ENCODE data around the gene RNF111.
"Not testable (repeated sequence)": the region's sequence is repeated elsewhere in the genome, so short reads cannot be mapped to it uniquely, and the experiment has no call there.

Gene RNF111

DNA sequence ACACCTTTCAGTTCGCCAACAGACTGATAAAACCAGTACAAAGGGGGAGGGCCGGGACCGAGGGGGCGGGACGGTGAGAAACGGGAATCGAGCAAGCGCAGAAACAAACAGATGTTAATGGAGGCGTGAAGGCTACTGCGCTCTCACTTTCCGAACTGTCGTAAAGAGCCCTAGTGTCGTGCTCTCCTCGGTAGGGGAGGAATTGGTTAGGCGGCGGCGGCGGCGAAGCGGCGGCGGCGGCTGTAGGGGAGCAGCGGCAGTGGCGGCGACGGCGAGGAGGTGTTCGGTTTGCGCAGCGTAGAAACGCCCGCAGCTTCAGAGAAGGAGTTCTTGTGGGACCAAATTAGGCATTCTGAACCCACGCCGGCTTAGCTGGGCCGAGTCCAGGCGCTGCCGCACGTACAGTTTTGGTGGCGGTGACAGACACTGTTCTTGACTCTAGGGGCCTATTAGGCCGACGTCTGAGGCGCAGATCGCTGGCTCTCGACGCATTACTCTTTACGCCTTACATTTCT, at the start of gene RNF111:
RNF111 (plus strand) TSS at position 173 of the 515 bp plus-strand sequence. CDS start 43,160 bp downstream, outside the sequence.
- peak; percentile 69 for DNase-seq

DNA sequence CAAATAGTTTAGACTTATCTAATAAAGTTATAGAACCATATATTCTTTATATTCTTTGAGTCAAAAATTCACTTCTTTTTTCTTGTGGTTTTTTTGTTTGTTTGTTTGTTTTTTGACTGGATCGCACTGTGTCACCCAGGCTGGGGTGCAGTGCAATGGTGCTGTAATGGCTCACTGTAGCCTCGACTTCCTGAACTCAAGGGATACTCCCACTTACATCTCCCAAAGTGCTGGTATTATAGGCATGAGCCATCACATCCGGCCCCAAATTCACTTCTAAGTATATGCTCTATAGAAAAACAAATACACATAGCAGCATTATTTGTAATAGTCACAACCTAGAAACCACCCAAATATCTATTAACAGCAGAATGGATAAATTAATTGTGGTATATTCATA, 40.3 kb upstream of the RNF111 start:
- no peak for DNase-seq

DNA sequence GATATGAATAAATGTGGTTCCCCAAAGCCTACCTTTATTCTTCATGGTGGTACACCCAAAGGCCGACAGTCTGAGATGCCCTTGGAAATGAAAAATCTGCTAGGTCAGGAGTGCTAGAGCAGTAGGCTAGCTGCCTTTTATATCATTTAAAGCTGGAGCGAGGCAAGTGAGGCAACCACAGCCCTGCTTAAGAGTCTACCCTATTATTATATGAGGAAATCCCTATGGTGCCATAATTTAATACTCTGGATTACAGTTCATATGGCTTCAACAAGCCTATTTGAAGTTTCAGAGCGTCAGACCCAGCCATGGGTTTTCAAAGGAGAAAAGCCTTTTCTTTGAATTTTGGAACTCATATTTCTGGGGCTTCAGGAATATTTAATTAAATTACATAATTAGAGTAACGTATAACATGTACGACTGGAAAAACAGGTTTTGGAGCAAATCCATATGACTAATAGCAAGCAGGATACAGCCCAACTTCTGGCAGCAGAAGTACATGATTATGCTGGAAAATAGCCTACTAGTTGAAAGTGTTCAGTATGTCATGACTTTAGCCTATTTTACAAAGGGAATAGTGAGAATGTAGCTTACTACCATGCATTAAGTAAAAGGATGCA, 36.0 kb upstream of the RNF111 start:
- DNase-seq = no peak

DNA sequence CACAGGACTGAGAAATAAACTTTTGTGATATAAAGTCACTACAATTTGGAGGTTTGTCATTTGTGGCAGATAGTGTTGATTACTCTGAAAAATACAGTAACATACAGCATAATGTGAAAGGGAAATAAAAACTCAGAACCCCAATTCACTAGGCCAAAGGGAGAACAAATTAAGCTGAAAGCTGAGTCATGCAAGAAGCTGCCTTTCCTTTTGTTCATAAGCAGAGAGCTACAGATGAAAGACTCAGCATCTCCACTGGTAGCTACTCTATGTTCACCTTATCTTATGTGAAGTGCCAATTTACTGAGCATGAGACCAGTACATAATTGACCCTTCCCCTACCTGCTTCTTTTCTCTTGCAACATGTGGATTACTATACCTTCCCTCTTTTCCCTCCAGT, 34.7 kb upstream of the RNF111 start:
- no peak for DNase-seq

DNA sequence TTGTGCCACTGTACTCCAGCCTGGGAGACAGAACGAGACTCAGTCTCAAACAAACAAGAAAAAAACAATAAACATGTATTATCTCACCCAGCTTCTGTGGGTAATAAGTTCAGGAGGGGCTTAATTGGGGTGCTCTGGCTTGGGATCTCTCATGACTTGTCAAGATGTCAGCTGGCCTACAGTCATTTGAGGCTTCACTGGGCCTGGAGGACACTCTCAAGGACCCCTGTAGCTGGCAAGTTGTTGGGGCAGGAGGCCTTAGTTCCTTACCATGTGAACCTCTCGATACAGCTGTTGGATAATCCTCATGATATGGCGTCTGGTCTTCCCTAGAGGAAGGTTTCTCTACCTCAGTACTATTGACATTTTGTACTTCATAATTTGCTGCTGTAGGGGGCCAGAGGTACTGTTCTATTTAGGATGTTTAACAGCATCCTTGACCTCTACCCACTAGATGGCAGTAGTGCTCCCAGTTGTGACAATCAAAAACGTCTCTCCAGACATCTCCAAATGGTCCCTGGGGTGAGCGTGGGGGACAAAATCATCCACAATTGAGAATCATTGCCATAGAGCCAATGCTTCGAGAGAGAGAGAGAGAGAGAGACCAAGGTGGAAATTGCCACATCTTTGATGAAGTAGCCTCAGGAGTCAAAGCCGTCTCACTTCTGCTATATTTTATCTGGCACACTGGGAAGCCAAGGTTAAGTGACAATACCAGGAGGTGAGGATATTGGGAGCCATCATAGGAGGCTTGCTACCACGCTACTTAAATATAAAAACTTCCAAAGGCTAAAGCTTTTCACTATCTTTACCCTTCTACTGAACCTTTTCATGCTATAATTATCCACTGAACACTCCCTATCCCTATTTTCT, 30.1 kb upstream of the RNF111 start:
- peak; percentile 24 for DNase-seq

DNA sequence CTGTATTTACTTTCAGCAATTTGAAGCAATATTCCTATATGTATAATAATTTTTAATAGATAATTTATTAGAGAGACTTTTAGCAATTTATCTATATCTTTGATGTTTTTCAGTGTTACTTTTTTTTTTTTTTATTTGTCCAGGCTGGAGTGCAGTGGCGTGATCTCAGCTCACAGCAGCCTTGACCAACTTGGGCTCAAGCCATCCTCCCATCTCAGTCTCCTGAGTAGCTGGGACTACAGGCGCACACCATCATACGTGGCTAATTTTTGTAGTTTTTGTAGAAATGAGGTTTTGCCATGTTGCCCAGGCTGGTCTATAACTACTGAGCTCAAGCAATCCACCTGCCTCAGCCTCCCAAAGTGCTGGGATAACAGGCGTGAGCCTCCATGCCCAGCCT, 28.7 kb upstream of the RNF111 start:
- no peak for DNase-seq

DNA sequence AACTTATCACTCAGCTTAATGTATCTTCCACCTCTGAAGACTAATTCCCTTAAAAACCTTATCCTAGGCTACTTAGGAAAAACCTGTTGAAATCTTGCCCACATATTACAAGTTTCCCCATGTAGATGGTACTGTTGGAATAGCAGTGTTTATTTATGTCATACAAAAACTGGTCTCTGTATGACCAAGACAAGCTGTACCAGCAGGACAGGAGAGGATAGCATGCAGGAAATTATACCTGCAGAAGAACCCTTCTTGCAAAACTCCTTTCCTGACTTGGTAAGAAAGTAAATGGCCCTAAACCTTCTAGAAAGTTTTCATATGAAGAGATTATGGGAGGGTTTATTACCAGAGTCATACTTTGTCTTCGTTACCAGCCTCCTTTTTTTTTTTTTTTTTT, 25.3 kb upstream of the RNF111 start:
- DNase-seq = no peak

DNA sequence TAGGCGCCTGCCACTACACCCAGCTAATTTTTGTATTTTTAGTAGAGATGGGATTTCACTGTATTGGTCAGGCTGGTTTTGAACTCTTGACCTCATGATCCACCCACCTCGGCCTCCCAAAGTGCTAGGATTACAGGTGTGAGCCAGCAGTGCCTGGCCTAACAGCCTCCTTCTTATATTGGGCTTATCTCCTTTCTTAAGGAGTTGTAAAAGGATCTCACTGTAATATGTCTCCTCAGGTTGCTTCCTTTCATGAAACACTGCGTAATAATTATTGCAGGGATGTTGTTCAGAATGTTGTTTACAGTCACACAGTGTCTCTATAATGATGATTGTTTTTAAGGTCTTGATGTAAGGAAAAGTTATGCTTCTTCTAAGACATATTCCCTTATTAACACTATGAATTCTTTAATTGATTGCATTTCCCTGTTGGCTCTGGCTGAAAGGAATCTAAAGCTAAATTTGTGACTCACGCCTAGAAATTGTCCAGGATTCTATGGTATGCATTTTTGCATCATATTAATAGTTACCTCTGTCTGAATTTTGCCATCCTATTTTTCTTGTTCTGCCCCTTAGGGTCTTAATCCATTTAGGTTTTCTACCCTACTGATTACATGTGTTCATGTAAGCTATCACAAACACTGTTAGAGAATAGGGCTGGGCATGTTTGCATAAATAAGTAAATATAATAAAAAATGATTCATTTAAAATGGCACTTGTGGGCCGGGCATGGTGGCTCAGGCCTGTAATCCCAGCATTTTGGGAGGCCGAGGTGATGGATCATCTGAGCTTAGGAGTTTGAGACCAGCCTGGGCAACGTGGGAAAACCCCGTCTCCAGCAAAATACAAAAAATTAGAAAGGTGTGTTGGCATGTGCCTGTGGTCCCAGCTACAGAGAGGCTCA, 24.5 kb upstream of the RNF111 start:
- DNase-seq = no peak

DNA sequence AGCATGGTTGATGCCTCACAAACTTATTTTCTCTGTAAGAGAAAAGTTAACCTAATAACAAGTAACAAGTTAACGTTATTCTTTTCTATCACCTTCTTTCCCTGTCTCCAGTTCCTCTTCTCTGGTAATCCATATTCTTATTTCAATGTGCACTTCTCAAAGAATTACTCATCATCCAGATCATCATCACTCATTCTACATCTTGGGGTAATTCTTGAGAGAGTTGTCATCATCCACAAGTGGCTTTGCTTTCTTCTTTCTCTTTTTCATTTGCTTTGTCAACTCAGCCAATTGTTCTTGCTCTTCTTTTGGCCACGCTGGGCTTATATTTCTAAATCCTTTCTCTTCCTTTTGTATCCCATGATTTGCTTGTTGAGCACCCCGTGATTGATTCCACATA, 20.8 kb upstream of the RNF111 start:
- no peak for DNase-seq

DNA sequence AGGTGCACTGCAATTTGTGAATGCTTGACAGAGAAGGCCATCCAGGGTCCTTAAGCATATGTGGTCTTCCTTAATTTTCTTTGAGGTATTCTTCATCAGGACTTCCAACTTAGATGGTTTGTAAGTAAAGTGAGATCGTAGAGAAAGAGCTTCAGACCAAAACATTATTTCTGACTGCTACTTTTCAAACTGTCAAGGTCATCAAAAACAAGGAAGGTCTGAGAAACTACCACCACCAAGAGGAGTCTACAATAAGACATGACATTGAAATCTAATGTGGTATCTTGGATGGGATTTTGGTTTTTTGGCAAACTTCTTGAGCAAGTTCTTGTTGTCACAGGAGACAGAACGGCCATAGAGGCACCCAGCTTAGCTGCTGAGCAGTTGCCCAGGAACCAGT, 20.0 kb upstream of the RNF111 start:
- DNase-seq = no peak

DNA sequence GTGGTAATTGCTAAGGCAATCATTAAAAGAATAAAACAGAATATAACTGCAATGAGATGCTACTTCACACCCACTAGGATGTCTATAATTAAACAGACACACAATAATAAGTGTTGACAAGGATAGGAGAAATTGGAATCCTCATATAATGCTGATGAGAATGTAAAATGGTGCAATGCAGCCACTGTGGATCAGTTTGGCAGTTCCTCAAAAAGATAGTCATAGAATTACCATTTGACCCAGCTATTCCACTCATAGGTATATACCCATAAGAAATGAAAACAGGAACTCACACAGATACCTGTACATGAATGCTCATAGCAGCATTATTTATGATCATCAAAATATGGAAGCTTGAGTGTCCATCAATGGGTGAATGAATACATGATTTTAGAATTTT, 9.6 kb upstream of the RNF111 start:
- DNase-seq = no peak

DNA sequence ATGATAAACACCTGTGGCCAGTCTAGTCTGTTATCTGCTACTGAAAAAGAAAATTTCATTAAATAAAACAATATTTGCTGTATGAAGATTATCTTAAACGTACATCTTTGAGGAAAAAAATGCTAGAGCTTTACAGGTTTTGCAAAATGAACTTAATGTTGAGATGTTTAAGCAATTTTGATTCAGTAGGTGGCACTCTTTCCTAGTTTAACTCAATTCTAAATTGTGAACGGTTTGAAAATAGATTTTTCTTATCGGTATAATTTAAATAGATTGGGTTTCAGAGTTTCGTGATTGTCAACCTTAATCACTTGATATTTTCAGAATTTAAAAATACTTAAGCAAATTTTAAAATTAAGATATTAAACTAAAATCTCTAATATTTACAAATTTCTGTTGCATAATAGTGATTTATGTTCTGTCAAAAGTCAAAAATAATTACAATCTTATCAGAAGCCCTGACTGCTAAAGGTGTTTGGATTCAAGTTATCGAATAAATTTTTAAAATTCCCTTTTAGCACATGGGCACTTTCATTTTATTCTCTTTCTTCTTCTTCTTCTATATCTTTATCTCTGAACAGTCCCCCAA, 7.0 kb upstream of the RNF111 start:
- DNase-seq = peak; percentile 5

DNA sequence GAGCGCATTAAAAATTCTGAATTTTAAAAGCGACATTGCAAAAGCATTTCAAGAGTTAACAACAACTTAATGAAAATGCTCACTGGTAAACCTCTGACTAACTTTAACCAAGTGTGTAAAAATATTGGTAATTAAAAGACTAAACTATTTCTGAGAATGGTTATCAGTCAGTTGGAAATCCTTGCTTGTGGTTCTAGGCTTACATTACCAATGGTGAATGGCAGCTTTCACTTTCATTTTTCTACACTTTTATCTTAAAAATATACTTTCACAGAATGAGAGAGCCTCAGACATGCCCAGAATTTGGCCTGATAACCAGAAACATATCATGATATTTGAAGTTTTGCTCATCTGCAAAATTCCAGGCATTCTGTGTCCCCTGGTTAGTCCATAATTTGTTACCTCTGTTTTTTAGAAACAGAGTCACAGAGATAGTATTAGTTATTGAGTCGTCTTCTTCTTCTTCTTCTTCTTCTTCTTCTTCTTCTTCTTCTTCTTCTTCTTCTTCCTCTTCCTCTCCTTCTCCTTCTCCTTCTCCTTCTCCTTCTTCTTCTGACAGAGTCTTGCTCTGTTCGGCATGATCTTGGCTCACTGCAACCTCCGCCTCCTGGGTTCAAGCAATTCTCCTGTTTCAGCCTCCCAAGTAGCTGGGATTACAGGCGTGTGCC, 5.5 kb upstream of the RNF111 start:
- no peak for DNase-seq

DNA sequence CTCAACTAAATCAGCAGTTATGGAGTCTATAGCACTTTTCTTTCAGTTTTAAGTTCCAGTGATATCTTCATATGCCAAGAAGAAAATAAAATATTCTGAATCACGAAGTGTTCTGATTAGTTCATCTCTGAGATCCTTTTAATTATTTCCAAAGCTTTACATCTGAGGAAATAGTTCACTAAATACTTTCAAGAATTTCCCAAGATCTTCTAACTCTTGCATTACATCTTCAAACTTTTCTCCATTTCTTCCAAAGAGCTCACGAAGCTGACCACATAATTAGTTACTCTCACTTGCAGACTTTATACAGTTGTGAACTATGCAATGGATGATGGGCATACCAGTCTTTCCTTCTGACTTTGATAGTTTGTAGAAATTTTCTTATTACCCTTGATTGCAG, 4.2 kb upstream of the RNF111 start:
- DNase-seq = no peak

DNA sequence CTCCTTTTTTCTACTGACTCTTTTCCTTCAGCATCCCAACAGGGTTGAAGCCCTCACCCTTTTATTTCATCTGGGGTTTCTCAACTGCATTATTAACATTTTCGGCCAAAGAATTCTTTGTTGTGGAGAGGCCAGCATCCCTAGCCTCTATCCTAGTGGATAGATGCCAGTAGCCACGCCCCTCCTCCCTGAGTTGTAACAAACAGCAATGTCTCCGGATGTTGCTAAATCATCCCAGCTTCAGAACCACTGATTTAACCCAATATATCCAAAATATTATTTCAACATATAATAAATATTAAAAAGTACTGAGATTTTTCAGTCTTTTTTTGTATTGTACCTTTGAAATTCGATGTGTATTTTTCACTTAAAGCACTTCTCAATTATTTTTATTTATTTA, 2.0 kb upstream of the RNF111 start:
- DNase-seq = no peak

DNA sequence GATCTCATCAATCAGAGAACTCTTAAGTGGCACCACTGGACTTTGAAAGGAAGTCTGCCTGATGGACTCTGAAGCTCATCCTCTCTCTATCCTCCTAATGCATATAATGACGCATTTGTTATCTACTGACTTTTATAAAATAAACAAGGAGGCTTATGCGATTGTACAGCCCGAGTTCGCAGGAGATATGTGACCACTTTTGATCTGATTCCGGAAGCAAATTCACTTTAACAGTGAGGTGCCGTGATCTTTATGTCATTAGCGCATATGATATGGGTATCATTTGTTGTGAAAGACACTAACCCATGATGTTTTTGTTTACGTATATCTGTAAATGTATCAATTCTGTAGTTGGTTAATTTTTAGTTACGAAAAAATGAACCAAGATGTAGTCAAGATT, 427 bp upstream of the RNF111 start:
- no peak for DNase-seq

DNA sequence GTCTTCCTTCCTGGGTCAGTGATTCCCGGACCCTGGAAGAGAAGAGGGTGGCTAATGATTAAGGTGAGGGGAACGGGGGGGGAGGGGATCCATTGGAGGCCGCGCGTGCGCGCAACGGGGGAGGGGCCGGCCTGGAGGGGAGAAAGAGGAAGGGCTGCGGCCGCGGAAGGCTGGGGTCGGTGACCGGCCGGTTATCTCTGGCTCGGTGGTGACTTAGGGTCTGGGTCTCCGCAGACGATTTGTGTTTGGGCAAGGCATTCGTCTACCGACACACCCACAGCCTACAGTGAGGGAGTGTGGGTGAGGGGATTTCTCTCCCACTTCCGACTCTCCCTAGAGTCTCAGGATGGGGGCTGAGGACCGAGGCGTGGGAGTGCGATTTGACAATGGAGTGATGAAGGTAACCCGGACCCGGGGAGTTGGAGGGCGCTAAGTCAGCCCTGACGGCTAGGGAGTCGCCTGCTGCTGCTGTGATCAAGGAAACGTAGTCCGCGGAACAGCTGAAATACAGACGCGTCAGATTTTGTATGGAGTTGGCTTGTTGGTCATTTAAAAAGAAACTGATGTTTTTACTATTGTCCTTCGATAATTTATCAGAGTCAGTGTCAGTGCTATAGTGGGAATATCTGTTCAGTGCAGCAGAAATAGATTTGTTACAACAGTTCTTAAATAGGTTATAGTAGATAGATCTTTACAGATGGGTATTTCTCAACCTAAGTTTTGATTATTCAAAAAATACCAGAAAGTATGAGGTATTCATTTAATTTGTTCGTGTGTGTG, 733 bp downstream of the RNF111 start:
- peak; percentile 2 for DNase-seq

DNA sequence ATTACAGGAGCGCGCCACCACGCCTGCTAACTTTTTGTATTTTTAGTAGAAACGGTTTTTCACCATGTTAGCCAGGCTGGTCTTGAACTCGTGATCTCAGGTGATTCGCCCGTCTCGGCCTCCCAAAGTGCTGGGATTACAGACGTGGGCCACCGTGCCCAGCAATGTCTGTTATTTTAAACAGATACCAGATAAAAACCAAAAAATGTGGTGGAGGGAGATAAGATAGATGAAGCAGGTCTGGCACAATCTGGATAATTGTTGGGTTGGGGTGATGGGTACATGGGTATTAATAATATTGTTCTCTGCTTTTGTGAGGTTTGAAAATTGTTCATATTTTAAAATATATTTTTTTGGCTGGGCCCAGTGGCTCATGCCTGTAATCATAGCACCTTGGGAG, 4.7 kb downstream of the RNF111 start:
- no peak for DNase-seq

DNA sequence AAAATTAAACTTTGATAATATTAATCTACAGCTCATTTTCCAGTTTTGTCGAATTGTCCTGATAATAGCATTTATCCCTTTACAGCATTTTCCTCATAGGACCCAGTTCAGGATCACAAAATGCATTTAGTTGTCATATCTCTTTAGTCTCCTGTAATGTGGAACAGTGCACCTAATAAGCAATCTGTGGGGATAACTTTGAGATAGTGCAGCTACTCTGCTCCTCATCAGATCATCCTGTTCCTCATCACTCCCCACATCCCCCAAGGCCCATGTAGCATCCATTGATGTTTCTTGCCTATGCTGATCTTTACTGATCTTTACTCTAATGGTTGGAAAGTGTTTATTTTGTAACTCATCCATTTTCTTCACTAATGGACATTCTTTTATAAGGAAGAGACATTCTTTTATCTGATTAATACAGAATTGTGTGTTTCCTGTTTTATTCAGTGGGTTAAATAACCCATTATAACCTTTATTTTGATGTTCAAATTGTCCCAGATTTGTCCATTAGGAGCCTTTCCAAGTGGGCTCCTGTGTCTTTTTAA, 7.5 kb downstream of the RNF111 start:
- DNase-seq = no peak

DNA sequence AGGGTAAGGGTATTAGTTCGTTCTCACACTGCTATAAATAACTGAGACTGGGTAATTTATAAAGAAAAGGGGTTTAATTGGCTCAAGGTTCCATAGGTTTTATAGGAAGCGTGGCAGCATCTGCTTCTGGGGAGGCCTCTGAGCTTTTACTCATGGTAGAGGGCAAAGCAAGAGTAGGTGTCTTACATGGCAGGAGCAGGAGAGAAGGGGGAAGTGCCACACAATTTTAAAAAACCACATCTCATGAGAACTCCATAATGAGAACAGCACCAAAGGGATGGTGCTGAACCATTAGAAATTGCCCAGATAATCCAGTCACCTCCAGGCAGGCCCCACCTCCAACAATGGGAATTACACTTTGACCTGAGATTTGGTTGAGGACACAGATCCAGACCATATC, 12.2 kb downstream of the RNF111 start:
- DNase-seq = no peak

DNA sequence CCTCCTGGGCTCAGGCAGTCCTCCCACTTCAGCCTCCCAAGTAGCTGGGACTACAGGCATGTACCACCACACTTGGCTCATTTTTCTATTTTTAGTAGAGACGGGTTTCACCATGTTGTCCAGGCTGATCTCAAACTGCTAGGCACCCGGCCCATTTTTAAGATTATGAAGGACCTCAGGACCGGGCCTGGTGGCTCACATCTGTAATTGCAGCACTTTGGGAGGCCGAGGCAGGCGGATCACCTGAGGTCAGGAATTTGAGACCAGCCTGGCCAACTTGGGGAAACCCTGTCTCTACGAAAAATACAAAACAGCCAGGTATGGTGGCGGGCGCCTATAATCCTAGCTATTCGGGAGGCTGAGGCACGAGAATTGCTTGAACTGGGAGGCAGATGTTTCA, 12.8 kb downstream of the RNF111 start:
- DNase-seq = not testable (repeated sequence)
